DND-41 (cell line): ENCODE data around the gene MAPK8IP1.

Experiments used
- ATAC-seq: fragments of 200-7000 bp; cut with Tn5 transposase; 3 replicates; pipeline ENCODE4 v1.9.1; 2021; ENCODE audit warnings: low read depth; ENCODE audit not compliant: insufficient read depth
- DNase-seq: peaks from one replicate; pipeline ENCODE4 v3.0.0-alpha.2; 2020
- H2AFZ ChIP-seq: 2 replicates; pipeline ENCODE4 v1.6.0; 2012; ENCODE audit warnings: low read depth, low read length
- H3K27ac ChIP-seq: 2 replicates; pipeline ENCODE4 v1.5.1; 2012; ENCODE audit warnings: low read length, inconsistent platforms
- H3K27me3 ChIP-seq: fragments of 200-600 bp; sonication (generic); 2 replicates; pipeline ENCODE4 v1.6.0; 2012; ENCODE audit warnings: low read length, mild to moderate bottlenecking, inconsistent platforms; ENCODE audit not compliant: insufficient read depth, poor library complexity
- H3K36me3 ChIP-seq: 2 replicates; pipeline ENCODE4 v1.5.1; 2012; ENCODE audit warnings: low read length, inconsistent platforms; ENCODE audit not compliant: insufficient read depth
- H3K4me1 ChIP-seq: 2 replicates; pipeline ENCODE4 v1.5.1; 2012; ENCODE audit warnings: mild to moderate bottlenecking, low read length; ENCODE audit not compliant: insufficient read depth
- H3K4me2 ChIP-seq: 2 replicates; pipeline ENCODE4 v1.6.0; 2012; ENCODE audit warnings: mild to moderate bottlenecking, moderate library complexity, low read length, inconsistent platforms; ENCODE audit not compliant: insufficient read depth
- H3K4me3 ChIP-seq, 2 experiments: fragments of 200-600 bp in 1 of 2; shearing (Covaris generic) in 1 of 2; 2 replicates each; pipeline ENCODE4 v1.5.1; 2012 to 2016; ENCODE audit warnings: inconsistent platforms in 2 of 2, low read length in 2 of 2, mild to moderate bottlenecking in 2 of 2, low read depth in 1 of 2, moderate library complexity in 1 of 2
- H3K79me2 ChIP-seq: 2 replicates; pipeline ENCODE4 v1.6.0; 2012; ENCODE audit warnings: low read length, inconsistent platforms; ENCODE audit not compliant: insufficient read depth
- H3K9ac ChIP-seq: 2 replicates; pipeline ENCODE4 v1.6.0; 2012; ENCODE audit warnings: low read depth, mild to moderate bottlenecking, inconsistent platforms, low read length, moderate library complexity
- H3K9me3 ChIP-seq: 2 replicates; pipeline ENCODE4 v1.5.1; 2012; ENCODE audit warnings: low read length, moderate library complexity, mild to moderate bottlenecking, inconsistent platforms; ENCODE audit not compliant: insufficient read depth, severe bottlenecking
- H4K20me1 ChIP-seq: 2 replicates; pipeline ENCODE4 v1.6.0; 2012; ENCODE audit warnings: low read length; ENCODE audit not compliant: insufficient read depth
- CTCF ChIP-seq: IDR thresholded peaks from 2 replicates; pipeline ENCODE4 v1.5.1; 2012; ENCODE audit warnings: borderline replicate concordance, low read length, moderate library complexity, mild to moderate bottlenecking; ENCODE audit not compliant: poor library complexity, severe bottlenecking; ENCODE audit errors: extremely low read depth
- EZH2 ChIP-seq: IDR thresholded peaks from 3 replicates; pipeline ENCODE4 v1.6.1; 2012; ENCODE audit warnings: borderline replicate concordance, low read depth, mild to moderate bottlenecking, moderate library complexity, low read length, inconsistent platforms; ENCODE audit not compliant: severe bottlenecking

Gene MAPK8IP1

GRCh38 chr11:45852018-45852711 lies 33.3 kb upstream of the MAPK8IP1 start:
- Histone ChIP-seq H3K27ac (no peak overlapping the region), H2AFZ (no peak overlapping the region), H3K4me2 (no peak overlapping the region), H3K36me3 (peaks cover 13% of the 10 kb centered on the region), H3K4me1 (peaks cover 16% of the 10 kb centered on the region), H4K20me1 (peaks cover 31% of the 10 kb centered on the region), H3K9me3 (no peaks in the 10 kb centered on the region), H3K27me3 (no peaks in the 10 kb centered on the region), H3K4me3 (no peak overlapping the region), H3K79me2 (peaks cover 62% of the 10 kb centered on the region), H3K9ac (no peak overlapping the region)
- TF ChIP-seq EZH2 = no peak
- TF ChIP-seq CTCF = no peak
- DNase-seq (no peak), ATAC-seq (no peak)

- Histone ChIP-seq H3K4me1 (peaks cover 16% of the 10 kb centered on the region), H3K9ac (no peak overlapping the region), H4K20me1 (peaks cover 30% of the 10 kb centered on the region), H2AFZ (no peak overlapping the region), H3K79me2 (peaks cover 58% of the 10 kb centered on the region), H3K9me3 (no peaks in the 10 kb centered on the region), H3K27me3 (no peaks in the 10 kb centered on the region), H3K4me2 (no peak overlapping the region), H3K4me3 (no peak overlapping the region), H3K27ac (no peak overlapping the region), H3K36me3 (peaks cover 17% of the 10 kb centered on the region)
- ATAC-seq (no peak), DNase-seq (no peak)
- TF ChIP-seq EZH2 (no peak), CTCF (no peak)
Observed at GRCh38 chr11:45852712-45853101, 32.7 kb upstream of the MAPK8IP1 start.

- H3K4me3 ChIP-seq = no peak overlapping the region
- H3K27ac ChIP-seq = no peak overlapping the region
- H4K20me1 ChIP-seq = peaks cover 22% of the 10 kb centered on the region; the same call in 1 of the 2 replicates
- no peak overlapping the region for H3K4me2 ChIP-seq
- no peak overlapping the region for H2AFZ ChIP-seq
- TF ChIP-seq EZH2 = no peak
- no peak for TF ChIP-seq CTCF
- H3K36me3 ChIP-seq = peaks cover 24% of the 10 kb centered on the region
- DNase-seq (no peak), ATAC-seq (no peak)
- no peaks in the 10 kb centered on the region for H3K9me3 ChIP-seq
- no peaks in the 10 kb centered on the region for H3K27me3 ChIP-seq
- H3K79me2 ChIP-seq = peaks cover 49% of the 10 kb centered on the region
- H3K9ac ChIP-seq = no peak overlapping the region
- H3K4me1 ChIP-seq = peaks cover 8% of the 10 kb centered on the region
Observed at GRCh38 chr11:45853332-45854219, 31.9 kb upstream of the MAPK8IP1 start.
